SU-DHL-6 (cell line): ENCODE data around the gene RNF31.

Source experiments
- H2AFZ ChIP-seq: fragments of 200-600 bp; sonication (generic); 2 replicates; pipeline ENCODE4 v1.6.1; 2014; ENCODE audit warnings: low read depth, mild to moderate bottlenecking, moderate library complexity, mixed read lengths, antibody characterized with exemption, low read length; ENCODE audit not compliant: severe bottlenecking
- H3F3A ChIP-seq: fragments of 200-600 bp; shearing (Covaris generic); 2 replicates; pipeline ENCODE4 v1.6.0; 2016; ENCODE audit warnings: antibody characterized with exemption, mild to moderate bottlenecking; ENCODE audit not compliant: insufficient read depth
- H3K27ac ChIP-seq: fragments of 200-600 bp; sonication (generic); 2 replicates; pipeline ENCODE4 v1.5.1; 2016; ENCODE audit warnings: low read depth, mild to moderate bottlenecking, low read length, moderate library complexity, mixed read lengths
- H3K27me3 ChIP-seq: fragments of 200-600 bp; sonication (generic), shearing (Covaris generic); 2 replicates; pipeline ENCODE4 v1.6.0; 2014; ENCODE audit warnings: mild to moderate bottlenecking, low read length
- H3K36me3 ChIP-seq: fragments of 200-600 bp; sonication (generic); 2 replicates; pipeline ENCODE4 v1.6.1; 2014; ENCODE audit warnings: mild to moderate bottlenecking, low read length, mixed read lengths
- H3K4me2 ChIP-seq: fragments of 300-600, 200-600 bp; shearing (Covaris generic), sonication (generic); 2 replicates; pipeline ENCODE4 v1.6.0; 2014; ENCODE audit warnings: low read length, low read depth, mild to moderate bottlenecking; ENCODE audit not compliant: poor library complexity, severe bottlenecking
- H3K4me3 ChIP-seq: fragments of 200-600 bp; sonication (generic); 2 replicates; pipeline ENCODE4 v1.5.1; 2014; ENCODE audit warnings: antibody characterized with exemption, low read length, mild to moderate bottlenecking, mixed read lengths; ENCODE audit not compliant: insufficient read depth, poor library complexity, severe bottlenecking
- H3K79me2 ChIP-seq: fragments of 200-600 bp; sonication (generic); 2 replicates; pipeline ENCODE4 v1.6.1; 2014; ENCODE audit warnings: mild to moderate bottlenecking, low read length, moderate library complexity; ENCODE audit not compliant: insufficient read depth
- H3K9ac ChIP-seq: fragments of 200-600 bp; sonication (generic); 2 replicates; pipeline ENCODE4 v1.7.0; 2014; ENCODE audit warnings: mild to moderate bottlenecking, low read length
- H3K9me2 ChIP-seq: fragments of 200-600 bp; sonication (generic); replicated peaks from 2 replicates; pipeline ENCODE4 v1.6.1; 2014; ENCODE audit warnings: low read length; ENCODE audit not compliant: insufficient read depth
- H3K9me3 ChIP-seq: fragments of 200-600 bp; sonication (generic); 2 replicates; pipeline ENCODE4 v1.6.1; 2014; ENCODE audit warnings: low read length, mixed read lengths; ENCODE audit not compliant: insufficient read depth
- H4K20me1 ChIP-seq: fragments of 200-600 bp; sonication (generic); 2 replicates; pipeline ENCODE4 v1.6.1; 2014; ENCODE audit warnings: low read depth, mild to moderate bottlenecking, antibody characterized with exemption, low read length, moderate library complexity, mixed read lengths
- EZH2phosphoT487 ChIP-seq: fragments of 200-600 bp; sonication (generic), shearing (Covaris generic); conservative IDR thresholded peaks from 2 replicates; pipeline ENCODE4 v1.6.1; 2018; ENCODE audit warnings: mild to moderate bottlenecking, antibody characterized with exemption, low read length, moderate library complexity, mixed read lengths
- TF ChIP-seq, protein P1 (sequence below): fragments of 200-600 bp; sonication (generic); IDR thresholded peaks from one replicate; pipeline ENCODE4 v1.5.1; 2017; ENCODE audit warnings: antibody characterized with exemption, mild to moderate bottlenecking, low read length, moderate library complexity; ENCODE audit not compliant: insufficient read depth, poor library complexity, severe bottlenecking

Gene RNF31

DNA sequence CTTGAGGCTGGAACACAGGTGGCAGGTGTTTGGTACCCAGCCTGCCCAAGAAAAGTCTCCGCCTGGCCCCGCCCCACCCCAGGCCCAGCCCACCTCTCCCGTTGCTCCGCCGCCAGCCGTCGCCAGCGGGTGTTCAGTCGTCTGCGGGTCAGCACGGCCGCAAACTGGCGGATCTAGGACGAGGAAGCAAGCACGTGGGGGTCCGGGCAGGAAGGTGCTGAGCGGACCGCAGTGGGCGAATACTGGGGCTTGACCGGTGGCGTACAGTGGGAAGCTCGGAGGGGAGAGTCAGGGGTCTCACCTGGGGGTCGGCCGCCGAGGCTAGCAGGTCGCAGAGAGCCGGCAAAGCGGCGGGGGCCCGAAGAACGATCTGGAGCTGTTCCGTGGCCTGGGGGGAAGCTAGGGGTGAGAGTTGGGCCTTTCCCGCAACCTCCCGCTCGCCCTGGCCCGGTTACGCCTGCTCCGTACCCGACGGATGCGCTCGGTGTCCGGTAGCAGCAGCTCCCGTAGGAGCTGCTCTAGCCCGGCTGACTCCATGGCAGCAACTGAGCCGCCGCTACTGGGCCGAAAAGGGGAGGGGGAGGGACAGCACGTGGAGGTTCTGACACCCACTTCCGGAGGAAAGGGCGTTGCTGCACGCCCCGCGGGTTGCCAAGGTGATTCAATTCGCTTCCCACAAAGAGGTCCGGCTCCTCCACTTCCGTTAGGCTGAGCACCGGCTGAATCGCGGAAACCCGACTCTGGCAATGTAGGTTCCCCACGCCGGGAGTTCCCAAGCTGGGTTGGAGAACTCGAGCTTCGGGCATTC, 41.2 kb downstream of the RNF31 start, which contains the start of gene IPO4:
Gene IPO4, minus strand, starts transcription at position 566 of the 808 bp plus-strand sequence. Its CDS starts 29 bp downstream, at position 537.
- Histone ChIP-seq H4K20me1 (no peaks in the 10 kb centered on the region), H3K36me3 (no peaks in the 10 kb centered on the region), H3K27me3 (no peaks in the 10 kb centered on the region), H3K9ac (peak within 1 kb of the TSS; percentile 72), H3K27ac (peak within 1 kb of the TSS; percentile 63), H3F3A (peaks cover 14% of the 10 kb centered on the region), H3K79me2 (no peaks in the 10 kb centered on the region), H3K9me3 (no peaks in the 10 kb centered on the region), H3K9me2 (no peaks in the 10 kb centered on the region), H3K4me2 (peak within 1 kb of the TSS; percentile 71), H3K4me3 (peak within 1 kb of the TSS; percentile 81), H2AFZ (peak within 1 kb of the TSS; percentile 56)
- TF ChIP-seq EZH2phosphoT487, result no peak
- TF ChIP-seq, protein P1, sequence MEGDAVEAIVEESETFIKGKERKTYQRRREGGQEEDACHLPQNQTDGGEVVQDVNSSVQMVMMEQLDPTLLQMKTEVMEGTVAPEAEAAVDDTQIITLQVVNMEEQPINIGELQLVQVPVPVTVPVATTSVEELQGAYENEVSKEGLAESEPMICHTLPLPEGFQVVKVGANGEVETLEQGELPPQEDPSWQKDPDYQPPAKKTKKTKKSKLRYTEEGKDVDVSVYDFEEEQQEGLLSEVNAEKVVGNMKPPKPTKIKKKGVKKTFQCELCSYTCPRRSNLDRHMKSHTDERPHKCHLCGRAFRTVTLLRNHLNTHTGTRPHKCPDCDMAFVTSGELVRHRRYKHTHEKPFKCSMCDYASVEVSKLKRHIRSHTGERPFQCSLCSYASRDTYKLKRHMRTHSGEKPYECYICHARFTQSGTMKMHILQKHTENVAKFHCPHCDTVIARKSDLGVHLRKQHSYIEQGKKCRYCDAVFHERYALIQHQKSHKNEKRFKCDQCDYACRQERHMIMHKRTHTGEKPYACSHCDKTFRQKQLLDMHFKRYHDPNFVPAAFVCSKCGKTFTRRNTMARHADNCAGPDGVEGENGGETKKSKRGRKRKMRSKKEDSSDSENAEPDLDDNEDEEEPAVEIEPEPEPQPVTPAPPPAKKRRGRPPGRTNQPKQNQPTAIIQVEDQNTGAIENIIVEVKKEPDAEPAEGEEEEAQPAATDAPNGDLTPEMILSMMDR, result no peak

- TF ChIP-seq, protein P1, result no peak
- TF ChIP-seq EZH2phosphoT487, result no peak
- peak overlapping the region; percentile 72 for H3K9ac ChIP-seq
- H3K79me2 ChIP-seq, result peaks cover under 1% of the 10 kb centered on the region; the same call in 1 of the 2 replicates
- H3K36me3 ChIP-seq, result no peaks in the 10 kb centered on the region
- H3K9me2 ChIP-seq, result no peaks in the 10 kb centered on the region
- H3K4me2 ChIP-seq, result peak overlapping the region; percentile 71
- no peaks in the 10 kb centered on the region for H3K9me3 ChIP-seq
- H2AFZ ChIP-seq, result peak overlapping the region; percentile 56
- H3K27ac ChIP-seq, result peak overlapping the region; percentile 63
- H3F3A ChIP-seq, result peaks cover 14% of the 10 kb centered on the region
- H4K20me1 ChIP-seq, result no peaks in the 10 kb centered on the region
- H3K4me3 ChIP-seq, result peak overlapping the region; percentile 81
- H3K27me3 ChIP-seq, result no peaks in the 10 kb centered on the region
These were observed 41.7 kb downstream of the RNF31 start for GRCh38 chr14:24189059-24189375.

- Histone ChIP-seq H3F3A (peaks cover 14% of the 10 kb centered on the region), H3K9me2 (no peaks in the 10 kb centered on the region), H2AFZ (peak overlapping the region; percentile 56), H3K9me3 (no peaks in the 10 kb centered on the region), H3K4me3 (no peak overlapping the region), H3K27me3 (no peaks in the 10 kb centered on the region), H4K20me1 (no peaks in the 10 kb centered on the region), H3K4me2 (peak overlapping the region; percentile 71), H3K9ac (peak overlapping the region; percentile 72), H3K27ac (peak overlapping the region; percentile 63), H3K36me3 (no peaks in the 10 kb centered on the region), H3K79me2 (peaks cover 5% of the 10 kb centered on the region; the same call in 1 of the 2 replicates)
- TF ChIP-seq, protein P1, result no peak
- no peak for TF ChIP-seq EZH2phosphoT487
These were observed 42.2 kb downstream of the RNF31 start for GRCh38 chr14:24189460-24189859.
